Stimulated activated memory B cell treated with anti-CD40 and anti-IgM and Interleukin-4, amounts not matched to agents 10 μg/mL and 1 μg/mL and 100 μg/mL, for 72 hours (primary cell): ENCODE data around the gene KLK14.

Experiments
- ATAC-seq: fragments of 150-1000 bp; cut with Tn5 transposase; 2 replicates; pipeline ENCODE4 v1.10.0; 2021
- H3K27ac Mint-ChIP-seq: one replicate; pipeline ENCODE4 v1.8.0; 2022; ENCODE audit warnings: mild to moderate bottlenecking, mixed read lengths
- H3K27me3 Mint-ChIP-seq: one replicate; pipeline ENCODE4 v1.8.0; 2022; ENCODE audit warnings: mixed read lengths
- H3K36me3 Mint-ChIP-seq: one replicate; pipeline ENCODE4 v1.8.0; 2022; ENCODE audit warnings: mixed read lengths
- H3K4me1 Mint-ChIP-seq: one replicate; pipeline ENCODE4 v1.8.0; 2022; ENCODE audit warnings: mixed read lengths
- H3K4me3 Mint-ChIP-seq: one replicate; pipeline ENCODE4 v1.8.0; 2022; ENCODE audit warnings: mild to moderate bottlenecking, moderate library complexity, mixed read lengths
- H3K9me3 Mint-ChIP-seq: one replicate; pipeline ENCODE4 v1.8.0; 2022; ENCODE audit warnings: mixed read lengths

Gene KLK14

DNA sequence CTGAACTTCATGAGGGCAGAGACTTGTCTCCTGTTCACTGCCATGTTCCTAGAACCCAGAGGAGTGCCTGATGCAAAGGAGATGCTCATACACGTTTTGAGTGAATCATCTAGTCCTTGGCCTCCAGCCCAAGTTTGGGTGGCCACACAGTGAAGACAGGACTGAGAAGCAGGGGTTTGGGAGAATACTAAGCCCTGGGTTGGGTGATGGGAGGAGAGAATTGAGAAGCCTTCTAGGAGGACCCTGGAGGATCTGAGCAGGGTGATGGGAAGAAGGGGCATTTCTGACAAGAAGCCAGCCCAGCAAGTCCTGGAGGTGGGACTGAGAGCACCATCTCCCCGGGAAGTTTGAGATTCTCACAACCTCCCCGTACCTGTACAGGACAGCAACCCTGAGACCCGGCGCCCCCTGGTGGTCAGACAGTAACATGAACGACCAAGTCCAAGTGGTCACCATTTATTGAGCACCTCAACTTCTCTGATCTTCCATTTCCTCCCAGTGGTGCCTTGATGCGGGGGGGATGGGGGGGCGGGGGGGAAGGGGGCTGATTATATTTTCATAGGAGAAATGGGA lies 14.6 kb upstream of the KLK14 start:
- Mint-ChIP-seq H3K4me1 (peaks cover 20% of the 10 kb centered on the region), H3K9me3 (no peaks in the 10 kb centered on the region), H3K4me3 (no peak overlapping the region), H3K36me3 (peaks cover 34% of the 10 kb centered on the region), H3K27me3 (no peaks in the 10 kb centered on the region), H3K27ac (no peak overlapping the region)
- ATAC-seq, result peak; percentile 68

DNA sequence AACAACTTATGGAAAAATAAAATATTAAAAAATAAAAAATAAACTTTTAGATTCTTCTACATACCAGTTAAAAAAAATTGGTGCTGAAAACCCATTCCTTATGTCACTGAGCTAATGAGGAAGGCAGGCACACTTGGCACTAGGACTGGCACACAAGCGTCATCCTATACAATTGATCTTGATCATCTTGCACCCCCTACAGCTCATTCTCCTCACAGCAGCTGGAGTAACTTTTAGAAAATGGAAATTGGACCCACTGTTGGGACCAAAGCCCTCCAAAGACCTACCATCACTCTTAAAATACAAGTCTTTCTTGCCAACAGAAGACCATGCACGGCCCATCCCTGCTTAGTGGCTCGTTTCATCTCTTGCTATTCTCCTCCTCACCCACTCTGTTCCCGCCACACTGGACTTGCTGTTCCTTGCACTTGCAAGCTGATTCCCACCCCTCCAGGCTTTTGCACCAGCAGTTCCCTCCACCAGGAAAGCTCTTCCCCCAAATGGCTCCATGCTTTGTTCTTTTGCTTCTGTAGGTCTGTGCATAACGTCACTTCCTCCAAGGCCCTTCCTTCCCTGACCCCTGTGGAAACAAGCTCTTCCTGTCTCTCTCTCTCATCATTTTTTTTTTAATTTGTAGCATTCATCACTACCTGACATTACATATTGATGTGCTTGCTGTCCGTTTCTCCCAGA lies 13.9 kb upstream of the KLK14 start:
- Mint-ChIP-seq H3K4me1 (peaks cover 16% of the 10 kb centered on the region), H3K36me3 (peaks cover 34% of the 10 kb centered on the region), H3K4me3 (no peak overlapping the region), H3K9me3 (no peaks in the 10 kb centered on the region), H3K27me3 (no peaks in the 10 kb centered on the region), H3K27ac (no peak overlapping the region)
- no peak for ATAC-seq

DNA sequence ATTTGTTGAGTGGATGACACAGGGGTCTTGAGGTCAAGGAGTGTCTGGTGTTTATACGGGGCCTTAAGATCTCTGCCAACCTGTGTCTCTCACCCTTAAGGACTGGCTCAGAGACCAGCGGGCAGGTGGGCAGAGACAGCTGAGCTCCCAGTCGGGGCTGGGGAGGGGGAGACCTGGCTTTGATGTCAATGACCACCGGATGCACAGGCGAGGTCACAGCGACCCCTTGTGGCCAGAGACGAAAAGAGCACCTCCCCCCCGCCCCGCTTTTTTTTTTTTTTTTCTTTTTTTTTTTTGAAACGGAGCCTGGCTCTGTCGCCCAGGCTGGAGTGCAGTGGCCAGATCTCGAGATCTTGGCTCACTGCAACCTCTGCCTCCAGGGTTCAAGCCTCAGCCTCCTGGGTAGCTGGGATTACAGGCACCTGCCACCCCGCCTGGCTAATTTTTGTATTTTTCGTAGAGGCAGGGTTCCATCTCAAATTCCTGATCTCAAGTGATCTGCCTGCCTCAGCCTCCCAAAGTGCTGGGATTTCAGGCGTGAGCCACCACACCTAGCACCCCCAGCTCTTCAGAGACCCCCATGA lies 12.1 kb upstream of the KLK14 start:
- no peak for ATAC-seq
- Mint-ChIP-seq H3K4me1 (peaks cover 11% of the 10 kb centered on the region), H3K9me3 (no peaks in the 10 kb centered on the region), H3K36me3 (peaks cover 26% of the 10 kb centered on the region), H3K27ac (no peak overlapping the region), H3K27me3 (no peaks in the 10 kb centered on the region), H3K4me3 (no peak overlapping the region)

DNA sequence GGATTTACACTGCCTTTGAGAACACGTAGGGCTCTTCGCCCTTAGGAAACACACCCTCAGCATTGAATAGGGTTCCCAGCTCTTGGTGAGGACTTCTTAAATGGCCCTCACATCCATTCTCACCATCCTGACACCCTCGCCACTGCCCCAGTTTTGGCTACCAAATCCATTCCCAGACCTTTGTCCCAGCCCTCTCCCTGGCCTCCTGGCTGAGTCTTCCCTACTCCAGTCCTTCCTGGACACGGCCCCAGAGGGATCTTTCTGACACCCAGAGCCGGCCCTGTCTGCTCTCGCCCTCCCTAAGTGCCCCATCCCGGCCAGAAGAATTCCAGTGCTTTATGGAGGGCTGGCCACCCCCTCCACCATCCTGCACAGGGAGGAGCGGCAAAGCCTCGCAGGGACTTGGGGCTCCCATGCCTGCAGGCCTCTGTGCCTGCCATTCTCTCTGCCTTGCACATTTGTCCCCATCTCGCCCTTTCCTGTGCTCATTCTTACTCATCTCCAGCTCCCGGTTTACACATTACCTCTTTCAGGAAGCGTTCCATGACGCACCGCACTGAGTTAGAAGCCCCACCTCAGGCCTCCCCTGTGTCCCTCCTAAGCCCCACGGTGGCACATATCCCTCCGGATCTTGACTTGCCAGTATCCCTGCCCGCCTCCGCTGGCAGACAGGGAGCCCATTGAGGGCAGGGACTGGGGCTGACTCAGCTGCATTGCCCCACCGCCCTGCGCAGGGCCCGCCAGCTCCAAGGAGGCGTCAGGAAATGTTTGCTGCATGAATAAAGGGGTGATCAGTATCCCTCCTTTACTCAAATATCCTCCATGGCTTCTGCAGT lies 11.0 kb upstream of the KLK14 start:
- Mint-ChIP-seq H3K9me3 (no peaks in the 10 kb centered on the region), H3K27me3 (no peaks in the 10 kb centered on the region), H3K27ac (no peak overlapping the region), H3K36me3 (peaks cover 25% of the 10 kb centered on the region), H3K4me1 (peaks cover 7% of the 10 kb centered on the region), H3K4me3 (no peak overlapping the region)
- no peak for ATAC-seq

DNA sequence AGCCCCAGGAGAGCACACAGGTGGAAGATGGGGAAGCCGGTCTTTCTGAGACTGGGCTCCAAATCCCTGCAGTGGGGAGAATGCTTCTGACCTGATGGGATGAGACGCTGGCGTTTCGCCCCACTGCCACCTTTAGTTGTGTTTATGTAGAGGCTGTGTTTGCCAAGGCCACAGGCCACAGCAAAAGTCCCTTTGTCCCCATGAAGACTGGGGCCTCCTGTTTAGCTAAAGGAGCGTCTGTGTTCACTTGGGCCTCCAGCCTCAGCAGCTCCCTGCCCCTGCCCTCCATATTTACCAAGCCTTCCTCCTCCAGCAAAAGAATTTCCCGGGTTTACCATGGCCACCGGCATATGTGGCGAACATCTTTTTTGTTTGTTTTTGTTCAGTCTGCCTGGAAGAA lies 10.4 kb upstream of the KLK14 start:
- Mint-ChIP-seq H3K9me3 (no peaks in the 10 kb centered on the region), H3K36me3 (peaks cover 22% of the 10 kb centered on the region), H3K4me1 (peaks cover 7% of the 10 kb centered on the region), H3K27me3 (no peaks in the 10 kb centered on the region), H3K4me3 (no peak overlapping the region), H3K27ac (no peak overlapping the region)
- no peak for ATAC-seq

DNA sequence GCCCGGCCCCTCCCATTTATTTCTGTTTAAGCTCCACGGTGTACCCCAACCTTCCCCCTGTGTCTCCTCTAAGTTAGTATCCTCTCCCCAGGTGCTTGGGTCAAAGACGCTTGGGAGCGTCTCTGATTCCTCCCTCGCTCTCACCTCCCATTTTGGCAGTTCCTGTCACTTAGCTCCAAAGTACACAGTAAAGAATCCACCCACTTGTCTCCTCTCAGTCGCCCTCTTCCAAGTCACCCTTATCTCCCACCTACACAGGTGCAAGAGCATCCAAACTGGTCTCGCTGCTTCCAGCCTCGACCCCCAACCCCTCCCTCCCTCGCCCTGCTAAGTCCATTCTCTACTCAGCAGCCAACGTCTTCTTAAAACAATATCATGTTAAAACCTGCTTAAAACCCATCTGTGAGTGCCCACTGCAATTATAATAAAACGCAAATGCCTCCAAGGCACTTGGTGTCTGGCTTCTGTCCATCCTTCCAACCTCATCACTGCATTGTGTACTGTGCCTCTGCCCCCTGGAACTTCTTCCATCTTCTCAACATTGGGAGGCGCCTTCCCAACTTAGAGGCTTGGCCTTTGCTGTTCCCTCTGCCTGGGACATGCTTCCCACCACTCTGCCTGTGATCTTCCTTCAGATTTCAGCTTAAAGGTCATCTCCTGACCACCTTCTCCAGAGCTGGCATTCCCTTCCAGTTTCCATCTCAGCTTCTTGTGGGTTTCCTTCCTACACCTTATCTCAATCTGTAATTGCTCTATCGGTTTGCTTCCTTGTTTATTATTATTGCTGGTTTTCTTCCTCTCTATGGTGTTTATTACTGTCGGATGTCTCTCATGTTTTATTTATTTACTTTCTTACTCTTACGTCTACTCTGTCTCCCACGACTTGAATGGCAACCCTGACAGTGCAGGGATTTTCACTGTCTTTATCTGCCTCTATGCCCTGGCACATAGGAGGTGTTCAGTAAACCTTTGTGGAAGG lies 9.5 kb upstream of the KLK14 start:
- no peaks in the 10 kb centered on the region for H3K9me3 Mint-ChIP-seq
- peaks cover 6% of the 10 kb centered on the region for H3K4me1 Mint-ChIP-seq
- no peak overlapping the region for H3K4me3 Mint-ChIP-seq
- no peaks in the 10 kb centered on the region for H3K27me3 Mint-ChIP-seq
- ATAC-seq, result no peak
- peaks cover 18% of the 10 kb centered on the region for H3K36me3 Mint-ChIP-seq
- H3K27ac Mint-ChIP-seq, result no peak overlapping the region

DNA sequence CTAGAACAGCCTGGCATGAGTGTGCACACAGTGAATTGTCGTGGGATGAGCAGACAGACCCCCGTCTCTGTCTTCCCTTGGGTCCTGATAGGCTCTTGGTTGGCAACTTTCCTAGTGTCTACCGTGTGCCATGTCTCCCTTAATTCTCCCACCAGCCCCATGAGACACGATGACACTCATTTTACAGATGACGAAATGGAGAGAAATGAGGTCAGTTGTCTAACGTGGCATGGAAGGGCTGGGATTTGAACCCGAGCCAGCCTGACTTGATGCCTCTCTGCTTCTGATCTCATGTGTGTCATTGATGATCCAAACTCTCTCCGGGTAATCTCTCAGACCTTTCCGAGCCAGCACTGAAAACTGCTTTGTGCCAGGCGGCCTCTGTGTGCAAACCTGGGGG lies 8.4 kb upstream of the KLK14 start:
- Mint-ChIP-seq H3K27ac (no peak overlapping the region), H3K36me3 (peaks cover 21% of the 10 kb centered on the region), H3K4me3 (no peak overlapping the region), H3K9me3 (no peaks in the 10 kb centered on the region), H3K4me1 (no peaks in the 10 kb centered on the region), H3K27me3 (no peaks in the 10 kb centered on the region)
- ATAC-seq, result no peak

DNA sequence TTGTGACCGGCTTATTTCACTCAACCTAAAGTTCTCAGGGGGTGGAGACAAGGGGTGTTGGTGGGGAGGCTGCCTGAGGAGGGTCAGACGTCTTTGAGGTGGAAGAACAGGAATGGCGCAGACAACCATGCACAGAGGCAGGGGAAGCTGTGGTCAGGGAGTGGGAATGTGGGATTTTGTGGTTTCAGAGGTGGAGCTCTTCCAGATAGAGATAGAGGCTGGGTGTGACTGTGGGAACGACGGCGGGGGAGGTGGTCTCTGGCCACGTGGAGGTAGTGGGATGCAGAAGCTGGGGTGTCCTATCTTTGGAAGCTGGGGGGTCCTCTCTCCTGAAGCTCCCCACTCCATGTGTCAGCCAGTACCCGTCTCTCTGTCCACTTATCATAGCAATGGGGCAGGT lies 7.8 kb upstream of the KLK14 start:
- Mint-ChIP-seq H3K36me3 (peaks cover 21% of the 10 kb centered on the region), H3K4me3 (no peak overlapping the region), H3K9me3 (no peaks in the 10 kb centered on the region), H3K27ac (no peak overlapping the region), H3K4me1 (no peaks in the 10 kb centered on the region), H3K27me3 (no peaks in the 10 kb centered on the region)
- peak; percentile 14 for ATAC-seq

DNA sequence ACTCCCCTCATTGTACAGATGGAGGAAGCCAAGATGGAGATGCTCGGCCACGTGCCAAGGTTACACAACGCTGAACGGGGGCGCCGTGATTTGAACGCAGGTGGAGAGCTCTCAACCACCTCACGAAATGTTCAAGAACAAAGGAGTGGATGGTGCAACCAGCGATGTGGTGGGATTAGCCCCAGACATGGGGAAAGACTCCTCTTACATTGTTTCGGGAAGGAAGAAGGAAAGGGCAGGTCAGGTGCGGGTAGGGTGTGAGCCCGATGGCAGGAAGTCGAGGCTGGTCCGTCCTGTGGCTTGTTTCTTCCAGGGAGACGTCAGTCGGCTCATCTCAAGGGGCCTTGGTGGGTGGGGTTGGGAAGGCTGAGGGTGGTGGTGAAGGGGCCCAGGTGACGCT lies 7.1 kb upstream of the KLK14 start:
- H3K27me3 Mint-ChIP-seq, result no peaks in the 10 kb centered on the region
- no peak overlapping the region for H3K4me3 Mint-ChIP-seq
- ATAC-seq, result no peak
- no peaks in the 10 kb centered on the region for H3K9me3 Mint-ChIP-seq
- no peak overlapping the region for H3K27ac Mint-ChIP-seq
- H3K4me1 Mint-ChIP-seq, result no peaks in the 10 kb centered on the region
- peaks cover 21% of the 10 kb centered on the region for H3K36me3 Mint-ChIP-seq

DNA sequence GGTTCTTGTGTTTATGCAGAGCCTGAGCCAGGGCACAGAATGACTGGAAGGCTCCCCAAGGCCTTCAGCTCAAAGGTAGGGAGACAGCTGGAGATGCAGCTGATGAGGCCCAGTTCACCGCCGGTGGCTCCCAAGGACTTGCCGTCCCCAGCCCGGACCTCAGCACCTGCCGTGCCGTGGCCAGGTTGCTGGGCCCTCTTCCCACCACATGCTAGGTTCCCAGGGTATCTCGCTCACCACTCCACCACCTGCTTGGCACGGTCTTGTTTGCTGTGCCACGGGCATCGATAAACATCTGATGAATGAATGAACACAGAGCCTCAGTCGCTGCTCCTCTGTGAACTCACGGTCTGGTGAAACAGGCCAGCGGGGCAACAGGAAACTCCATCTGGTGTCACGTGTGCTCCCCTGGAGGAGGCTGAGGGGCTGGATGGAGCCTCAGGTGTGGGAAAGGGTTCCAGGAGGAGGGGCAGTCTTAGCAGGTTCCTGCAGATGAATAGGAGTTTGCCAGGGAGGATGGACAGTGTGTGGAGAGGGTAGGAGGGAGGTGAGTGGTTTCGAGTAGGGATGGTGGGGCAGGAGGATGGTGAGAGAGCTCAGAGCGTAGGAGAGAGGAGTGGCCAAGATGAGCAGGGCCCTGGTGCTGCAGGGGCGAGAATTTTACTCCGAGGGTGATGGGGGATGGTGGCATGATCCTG lies 3.6 kb upstream of the KLK14 start:
- H3K9me3 Mint-ChIP-seq, result no peaks in the 10 kb centered on the region
- H3K27me3 Mint-ChIP-seq, result peaks cover 30% of the 10 kb centered on the region
- H3K4me3 Mint-ChIP-seq, result no peak overlapping the region
- no peak overlapping the region for H3K27ac Mint-ChIP-seq
- ATAC-seq, result no peak
- no peaks in the 10 kb centered on the region for H3K4me1 Mint-ChIP-seq
- peaks cover 21% of the 10 kb centered on the region for H3K36me3 Mint-ChIP-seq

DNA sequence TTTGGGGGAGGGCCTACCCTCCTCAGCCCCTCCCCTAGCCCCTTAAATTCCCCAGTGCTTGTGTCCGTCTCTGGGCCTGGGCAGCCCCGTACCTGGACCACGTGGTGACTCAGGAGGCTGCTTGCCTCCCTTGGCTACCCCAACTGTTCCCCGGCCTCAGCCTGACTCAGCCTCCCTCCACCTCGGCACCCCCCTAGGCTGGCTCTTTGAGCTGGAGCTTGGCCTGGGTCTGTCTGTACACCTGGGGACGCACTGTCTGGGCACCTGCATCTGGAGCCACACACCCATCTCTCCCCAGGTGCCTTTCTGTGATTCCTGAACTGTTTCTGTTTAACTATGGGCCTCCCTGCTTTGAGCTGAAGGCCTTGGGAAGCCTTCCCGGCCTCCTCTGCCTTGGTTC lies 1.8 kb upstream of the KLK14 start:
- H3K27ac Mint-ChIP-seq, result no peak overlapping the region
- H3K4me1 Mint-ChIP-seq, result no peaks in the 10 kb centered on the region
- H3K36me3 Mint-ChIP-seq, result peaks cover 17% of the 10 kb centered on the region
- no peaks in the 10 kb centered on the region for H3K9me3 Mint-ChIP-seq
- no peak overlapping the region for H3K4me3 Mint-ChIP-seq
- H3K27me3 Mint-ChIP-seq, result peaks cover 30% of the 10 kb centered on the region
- ATAC-seq, result peak; percentile 38

DNA sequence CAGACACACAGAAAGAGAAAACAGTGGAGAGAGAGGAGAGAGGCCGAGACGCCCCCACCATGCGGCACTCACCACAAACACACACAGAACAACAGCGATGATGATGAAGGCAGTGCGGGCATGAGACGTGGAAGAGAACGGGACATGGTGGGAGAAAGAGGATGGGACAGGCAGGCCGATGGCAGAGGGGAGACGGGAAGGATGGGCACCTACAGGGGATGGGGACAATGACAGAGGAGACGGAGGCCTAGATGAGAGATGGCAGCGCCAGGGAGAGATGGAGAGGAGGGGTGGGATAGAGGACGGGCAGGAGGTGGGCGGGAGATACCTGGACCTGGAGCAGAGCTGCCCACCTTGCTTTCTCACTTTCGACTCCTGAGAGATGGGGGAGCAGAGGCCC lies 1.1 kb upstream of the KLK14 start:
- Mint-ChIP-seq H3K27me3 (peaks cover 30% of the 10 kb centered on the region), H3K9me3 (no peaks in the 10 kb centered on the region), H3K4me3 (no peak overlapping the region), H3K36me3 (peaks cover 11% of the 10 kb centered on the region), H3K4me1 (no peaks in the 10 kb centered on the region), H3K27ac (no peak overlapping the region)
- ATAC-seq, result no peak

DNA sequence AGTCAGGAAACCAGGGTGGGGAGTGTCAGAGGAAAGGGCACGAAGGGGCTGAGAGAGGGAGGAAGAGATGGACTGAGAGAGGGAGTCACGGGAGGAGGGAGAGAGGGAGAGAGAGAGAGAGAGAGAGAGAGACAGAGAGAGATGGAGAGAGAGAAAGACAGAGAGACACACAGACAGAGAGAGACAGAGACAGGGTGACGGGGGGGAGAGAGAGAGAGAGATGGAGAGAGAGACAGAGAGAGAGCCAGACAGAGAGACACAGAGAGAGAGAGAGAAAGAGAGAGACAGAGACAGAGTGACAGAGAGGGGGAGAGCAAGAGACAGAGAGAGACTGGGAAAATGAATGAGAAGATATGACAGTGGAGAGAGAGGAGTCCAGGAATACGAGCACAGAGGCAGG lies 494 bp upstream of the KLK14 start:
- Mint-ChIP-seq H3K27ac (no peak overlapping the region), H3K27me3 (peaks cover 30% of the 10 kb centered on the region), H3K9me3 (no peaks in the 10 kb centered on the region), H3K4me3 (no peak overlapping the region), H3K4me1 (no peaks in the 10 kb centered on the region), H3K36me3 (peaks cover 11% of the 10 kb centered on the region)
- no peak for ATAC-seq

DNA sequence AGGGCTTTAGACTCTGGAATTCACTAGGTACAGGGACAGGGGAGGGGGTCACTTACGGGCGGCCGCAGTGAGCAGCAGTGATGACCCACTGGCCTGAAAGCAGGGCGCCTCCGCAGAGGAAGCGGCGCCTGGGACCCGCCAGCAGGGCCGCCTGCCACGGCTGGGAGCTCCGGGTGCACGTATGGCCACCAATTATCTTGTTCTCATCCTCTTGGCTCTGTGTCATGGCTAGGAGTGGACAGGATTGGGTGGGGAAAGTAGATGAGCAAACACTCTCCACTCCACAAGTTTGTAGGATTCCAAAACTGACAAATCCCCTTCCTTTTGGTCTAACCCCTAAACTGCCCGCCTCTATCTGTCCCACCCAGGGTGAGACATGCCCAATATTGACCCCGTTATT lies 1.2 kb downstream of the KLK14 start:
- H3K9me3 Mint-ChIP-seq, result no peaks in the 10 kb centered on the region

More for the DNA sequence above, 1.2 kb downstream of the KLK14 start:
- H3K4me3 Mint-ChIP-seq, result no peak overlapping the region
- peaks cover 39% of the 10 kb centered on the region for H3K27me3 Mint-ChIP-seq
- no peak for ATAC-seq
- no peak overlapping the region for H3K27ac Mint-ChIP-seq
- H3K36me3 Mint-ChIP-seq, result peaks cover 3% of the 10 kb centered on the region
- no peaks in the 10 kb centered on the region for H3K4me1 Mint-ChIP-seq
